Endothelial cell of umbilical vein (primary cell): ENCODE data around the gene FAM163A.

Experiments
- GATA2 ChIP-seq: IDR thresholded peaks from 2 replicates; pipeline ENCODE4 v1.7.0; 2011; ENCODE audit warnings: low read depth, mild to moderate bottlenecking, moderate library complexity, mixed read lengths, low read length; ENCODE audit not compliant: insufficient read length, insufficient read depth
- POLR2A ChIP-seq: IDR thresholded peaks from 2 replicates; pipeline ENCODE4 v1.6.1; 2012; ENCODE audit warnings: low read depth, mild to moderate bottlenecking, control low read depth, low read length
- POLR2AphosphoS5 ChIP-seq: IDR thresholded peaks from 2 replicates; pipeline ENCODE4 v1.6.1; 2012; ENCODE audit warnings: low read depth, mild to moderate bottlenecking, control low read depth, low read length, moderate library complexity; ENCODE audit not compliant: insufficient read depth
- TF ChIP-seq, protein P1 (sequence below), 2 donors: IDR thresholded peaks; 1 replicate in 1 of 2; 2 replicates in 1 of 2; pipeline ENCODE4 v1.5.1; 2011; ENCODE audit warnings: low read length in 2 of 2, mild to moderate bottlenecking in 2 of 2, moderate library complexity in 2 of 2, control low read depth in 1 of 2, inconsistent platforms in 1 of 2, low read depth in 1 of 2; ENCODE audit not compliant: insufficient read depth in 1 of 2; ENCODE audit errors: extremely low read depth in 1 of 2
- TF ChIP-seq, protein P2 (sequence below): IDR thresholded peaks from 2 replicates; pipeline ENCODE4 v1.6.1; 2011; ENCODE audit not compliant: insufficient read depth, insufficient read length

DNA sequence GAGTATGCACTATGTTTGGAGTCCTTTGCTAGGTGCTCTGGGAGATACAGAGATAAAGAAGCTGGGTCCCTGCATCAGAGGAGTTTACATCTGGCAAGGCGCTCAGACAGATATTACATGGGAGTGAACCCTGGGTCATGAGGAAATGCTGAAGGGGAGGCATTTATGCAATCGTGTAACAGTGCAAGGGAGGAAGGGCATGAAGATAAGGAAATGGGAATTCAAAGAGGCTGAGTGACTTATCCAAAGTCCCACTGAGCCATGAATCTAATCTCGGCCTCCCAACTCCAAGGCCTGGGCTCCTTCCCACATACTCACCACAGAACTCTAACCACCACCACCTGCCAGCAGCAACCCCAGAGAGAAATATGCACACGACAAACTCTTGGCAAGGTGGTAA is 51.6 kb downstream of the FAM163A start:
- no peak for TF ChIP-seq POLR2AphosphoS5
- TF ChIP-seq POLR2A = no peak
- TF ChIP-seq, protein P1, sequence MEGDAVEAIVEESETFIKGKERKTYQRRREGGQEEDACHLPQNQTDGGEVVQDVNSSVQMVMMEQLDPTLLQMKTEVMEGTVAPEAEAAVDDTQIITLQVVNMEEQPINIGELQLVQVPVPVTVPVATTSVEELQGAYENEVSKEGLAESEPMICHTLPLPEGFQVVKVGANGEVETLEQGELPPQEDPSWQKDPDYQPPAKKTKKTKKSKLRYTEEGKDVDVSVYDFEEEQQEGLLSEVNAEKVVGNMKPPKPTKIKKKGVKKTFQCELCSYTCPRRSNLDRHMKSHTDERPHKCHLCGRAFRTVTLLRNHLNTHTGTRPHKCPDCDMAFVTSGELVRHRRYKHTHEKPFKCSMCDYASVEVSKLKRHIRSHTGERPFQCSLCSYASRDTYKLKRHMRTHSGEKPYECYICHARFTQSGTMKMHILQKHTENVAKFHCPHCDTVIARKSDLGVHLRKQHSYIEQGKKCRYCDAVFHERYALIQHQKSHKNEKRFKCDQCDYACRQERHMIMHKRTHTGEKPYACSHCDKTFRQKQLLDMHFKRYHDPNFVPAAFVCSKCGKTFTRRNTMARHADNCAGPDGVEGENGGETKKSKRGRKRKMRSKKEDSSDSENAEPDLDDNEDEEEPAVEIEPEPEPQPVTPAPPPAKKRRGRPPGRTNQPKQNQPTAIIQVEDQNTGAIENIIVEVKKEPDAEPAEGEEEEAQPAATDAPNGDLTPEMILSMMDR (IDR thresholded peaks at IDR 0.05; ENCODE audit: extremely low read depth in 1 of 2, insufficient read depth in 1 of 2, low read depth in 1 of 2, low read length in 2 of 2) = no peak
- TF ChIP-seq GATA2 = no peak
- TF ChIP-seq, protein P2, sequence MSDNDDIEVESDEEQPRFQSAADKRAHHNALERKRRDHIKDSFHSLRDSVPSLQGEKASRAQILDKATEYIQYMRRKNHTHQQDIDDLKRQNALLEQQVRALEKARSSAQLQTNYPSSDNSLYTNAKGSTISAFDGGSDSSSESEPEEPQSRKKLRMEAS = no peak
